Measurements from ENCODE around the gene TLR4.

Gene TLR4

GRCh38 chr9:117704024-117704575, at the start of gene TLR4:
Gene TLR4 (plus strand): TSS chr9:117704403. CDS start chr9:117704473, 70 bp downstream.
- peak; percentile 86 for DNase-seq (ENCODE audit: low read depth)

- DNase-seq (ENCODE audit: low read depth), result peak; percentile 52
Measured at GRCh38 chr9:117656002-117656401, 48.2 kb upstream of the TLR4 start.

- no peak for DNase-seq (ENCODE audit: low read depth)
Measured at GRCh38 chr9:117662651-117663050, 41.6 kb upstream of the TLR4 start.

- DNase-seq (ENCODE audit: low read depth), result no peak
Measured at GRCh38 chr9:117664419-117664818, 39.8 kb upstream of the TLR4 start.

GRCh38 chr9:117665601-117666385, 38.4 kb upstream of the TLR4 start:
- no peak for DNase-seq (ENCODE audit: low read depth)

- DNase-seq (ENCODE audit: low read depth), result peak; percentile 68
Measured at GRCh38 chr9:117671468-117671867, 32.7 kb upstream of the TLR4 start.

GRCh38 chr9:117672369-117672768, 31.8 kb upstream of the TLR4 start:
- DNase-seq (ENCODE audit: low read depth), result peak; percentile 91

- no peak for DNase-seq (ENCODE audit: low read depth)
Measured at GRCh38 chr9:117677572-117677971, 26.6 kb upstream of the TLR4 start.

- peak; percentile 52 for DNase-seq (ENCODE audit: low read depth)
Measured at GRCh38 chr9:117678871-117679270, 25.3 kb upstream of the TLR4 start.

- no peak for DNase-seq (ENCODE audit: low read depth)
Measured at GRCh38 chr9:117679416-117679815, 24.8 kb upstream of the TLR4 start.

GRCh38 chr9:117681888-117682287, 22.3 kb upstream of the TLR4 start:
- DNase-seq (ENCODE audit: low read depth), result no peak

- no peak for DNase-seq (ENCODE audit: low read depth)
Measured at GRCh38 chr9:117682955-117683710, 21.1 kb upstream of the TLR4 start.

GRCh38 chr9:117687532-117687931, 16.7 kb upstream of the TLR4 start:
- no peak for DNase-seq (ENCODE audit: low read depth)

GRCh38 chr9:117691367-117691766, 12.8 kb upstream of the TLR4 start:
- DNase-seq (ENCODE audit: low read depth), result no peak

- DNase-seq (ENCODE audit: low read depth), result peak; percentile 81
Measured at GRCh38 chr9:117696154-117696553, 8.0 kb upstream of the TLR4 start.

GRCh38 chr9:117697046-117697445, 7.2 kb upstream of the TLR4 start:
- no peak for DNase-seq (ENCODE audit: low read depth)

- DNase-seq (ENCODE audit: low read depth), result peak; percentile 78
Measured at GRCh38 chr9:117703537-117703936, 666 bp upstream of the TLR4 start.

GRCh38 chr9:117704597-117704996, 394 bp downstream of the TLR4 start:
- no peak for DNase-seq (ENCODE audit: low read depth)

- no peak for DNase-seq (ENCODE audit: low read depth)
Measured at GRCh38 chr9:117705386-117705785, 1.2 kb downstream of the TLR4 start.

- peak; percentile 55 for DNase-seq (ENCODE audit: low read depth)
Measured at GRCh38 chr9:117706421-117707116, 2.4 kb downstream of the TLR4 start.

- peak; percentile 78 for DNase-seq (ENCODE audit: low read depth)
Measured at GRCh38 chr9:117707561-117707960, 3.4 kb downstream of the TLR4 start.

GRCh38 chr9:117709936-117710335, 5.7 kb downstream of the TLR4 start:
- no peak for DNase-seq (ENCODE audit: low read depth)

All from iris pigment epithelial cell (primary cell).